ENCODE measurements around the gene DYDC2. TPM values are rescaled to one million over a fixed set of nuclear protein-coding genes. Genes with fewer than 3 reads are reported as not detected.

The DYDC2 gene
- total RNA-seq, 1 experiment from 2014 or later: 2.8 TPM

- peaks cover 4 to 6% of the 10 kb centered on the region in 2 experiments; a peak in 3 of 4 replicates for H3K4me1 Mint-ChIP-seq
- WGBS (ENCODE audit: extremely low coverage, insufficient read length, low lambda C conversion rate): no CpG with 5 or more reads among the region's 3 CpGs
- H3K4me1 ChIP-seq (ENCODE audit: insufficient read depth, low read length): no peaks in the 10 kb centered on the region
- no peak overlapping the region for H4K5ac ChIP-seq (ENCODE audit: insufficient read length, low read depth, low read length)
- H4K8ac ChIP-seq (replicated peaks; ENCODE audit: insufficient read length, low read depth, low read length): no peak overlapping the region
- H3K9ac ChIP-seq (ENCODE audit: extremely low read depth, insufficient read length, low read length): no peak overlapping the region
- no peak overlapping the region for H3K27ac Mint-ChIP-seq
- H2BK5ac ChIP-seq (ENCODE audit: insufficient read length, low read length): no peak overlapping the region
- H3K56ac ChIP-seq (ENCODE audit: insufficient read length, low read depth, low read length): no peak overlapping the region
- H4K91ac ChIP-seq (ENCODE audit: insufficient read length, low read depth, low read length): no peak overlapping the region
- no peaks in the 10 kb centered on the region; the same call in 1 of the 2 replicates for H3K27me3 Mint-ChIP-seq (ENCODE audit: low read depth)
- H3K27me3 ChIP-seq (ENCODE audit: insufficient read depth, low read length): no peaks in the 10 kb centered on the region
- no peaks in the 10 kb centered on the region for H3K79me1 ChIP-seq (ENCODE audit: insufficient read depth, low read depth, low read length, poor library complexity, severe bottlenecking)
- H3K4me3 Mint-ChIP-seq: no peak overlapping the region
- H3K9me3 ChIP-seq (ENCODE audit: control insufficient read depth, low read depth, low read length): no peaks in the 10 kb centered on the region
- H3K23me2 ChIP-seq (ENCODE audit: insufficient read length, low read depth, low read length, poor library complexity, severe bottlenecking): no peaks in the 10 kb centered on the region
- H3K4me2 ChIP-seq (ENCODE audit: insufficient read depth, insufficient read length, low read length): no peak overlapping the region
- H2BK12ac ChIP-seq (ENCODE audit: insufficient read length, low read depth, low read length): no peak overlapping the region
- no peak overlapping the region for H2AK5ac ChIP-seq (ENCODE audit: insufficient read length, low read length)
- DNase-seq: no peak
- H2BK20ac ChIP-seq (ENCODE audit: low read depth, low read length, poor library complexity, severe bottlenecking): no peak overlapping the region
- H3K79me2 ChIP-seq (ENCODE audit: insufficient read depth, low read length): no peaks in the 10 kb centered on the region
- H3K23ac ChIP-seq (ENCODE audit: insufficient read length, low read depth, low read length): no peak overlapping the region
- no peak overlapping the region for H3T11ph ChIP-seq (ENCODE audit: low read length)
- H2BK15ac ChIP-seq (ENCODE audit: low read depth, low read length): no peak overlapping the region
- no peaks in the 10 kb centered on the region for H4K20me1 ChIP-seq (ENCODE audit: control insufficient read depth, insufficient read depth, insufficient read length)
- no peak overlapping the region for H3K18ac ChIP-seq (ENCODE audit: insufficient read length, low read depth, low read length)
- H2AFZ ChIP-seq (ENCODE audit: low read length): no peak overlapping the region
- no peak overlapping the region for H3K14ac ChIP-seq (ENCODE audit: insufficient read depth, low read length)
- TF ChIP-seq CTCF (conservative IDR thresholded peaks at IDR 0.05): no peak
- no peak overlapping the region for H3K4ac ChIP-seq (ENCODE audit: low read depth, low read length)
- no peaks in the 10 kb centered on the region for H3K36me3 Mint-ChIP-seq (ENCODE audit: insufficient read depth in 1 of 3, low read depth in 3 of 3)
- H2BK120ac ChIP-seq (ENCODE audit: low read depth, low read length, poor library complexity, severe bottlenecking): no peak overlapping the region
- no peaks in the 10 kb centered on the region for H3K9me3 Mint-ChIP-seq
- no peak overlapping the region for H3K27ac ChIP-seq (ENCODE audit: insufficient read length, low read depth, low read length)
These were observed 23.1 kb downstream of the DYDC2 start for GRCh38 chr10:80379701-80380100.
